Skeletal muscle tissue (tissue), 4 donors: ENCODE data around the gene CBFB. TPM values are rescaled to one million over a fixed set of nuclear protein-coding genes. Genes with fewer than 3 reads are reported as not detected.

Source experiments
- H3K27ac ChIP-seq: one replicate; pipeline ENCODE4 v1.7.0; 2013; ENCODE audit warnings: mild to moderate bottlenecking, low read depth, low read length, inconsistent platforms
- H3K27me3 ChIP-seq, 3 donors: one replicate each; pipeline ENCODE4 v1.7.0; 2013; ENCODE audit warnings: low read length in 3 of 3; ENCODE audit not compliant: control insufficient read depth in 3 of 3, insufficient read depth in 3 of 3
- H3K36me3 ChIP-seq, 3 donors: one replicate each; pipeline ENCODE4 v1.7.0; 2013; ENCODE audit warnings: low read length in 3 of 3; ENCODE audit not compliant: control insufficient read depth in 3 of 3, insufficient read depth in 3 of 3
- H3K4me1 ChIP-seq, 3 donors: one replicate each; pipeline ENCODE4 v1.7.0; 2013; ENCODE audit warnings: low read length in 3 of 3, mild to moderate bottlenecking in 3 of 3; ENCODE audit not compliant: control insufficient read depth in 3 of 3, insufficient read depth in 3 of 3
- H3K4me3 ChIP-seq, 3 donors: one replicate each; pipeline ENCODE4 v1.7.0; 2013; ENCODE audit warnings: low read length in 3 of 3
- H3K9ac ChIP-seq, 3 donors: one replicate each; pipeline ENCODE4 v1.7.0; 2013; ENCODE audit warnings: low read length in 3 of 3, mild to moderate bottlenecking in 3 of 3, moderate library complexity in 2 of 3, low read depth in 1 of 3
- H3K9me3 ChIP-seq, 3 donors: one replicate each; pipeline ENCODE4 v1.7.0; 2013; ENCODE audit warnings: low read length in 3 of 3; ENCODE audit not compliant: control insufficient read depth in 3 of 3
- total RNA-seq: library from RNA; depleted of rRNA; stranded (reverse); fragments of >200 nt; gene quantifications from one replicate; pipeline ENCODE4 v1.2.3, GENCODE V29; 2014
- donor health status: Osteomylitis.

The CBFB gene
- total RNA-seq, 1 donor from 2014 or later, result 33.9 TPM

DNA sequence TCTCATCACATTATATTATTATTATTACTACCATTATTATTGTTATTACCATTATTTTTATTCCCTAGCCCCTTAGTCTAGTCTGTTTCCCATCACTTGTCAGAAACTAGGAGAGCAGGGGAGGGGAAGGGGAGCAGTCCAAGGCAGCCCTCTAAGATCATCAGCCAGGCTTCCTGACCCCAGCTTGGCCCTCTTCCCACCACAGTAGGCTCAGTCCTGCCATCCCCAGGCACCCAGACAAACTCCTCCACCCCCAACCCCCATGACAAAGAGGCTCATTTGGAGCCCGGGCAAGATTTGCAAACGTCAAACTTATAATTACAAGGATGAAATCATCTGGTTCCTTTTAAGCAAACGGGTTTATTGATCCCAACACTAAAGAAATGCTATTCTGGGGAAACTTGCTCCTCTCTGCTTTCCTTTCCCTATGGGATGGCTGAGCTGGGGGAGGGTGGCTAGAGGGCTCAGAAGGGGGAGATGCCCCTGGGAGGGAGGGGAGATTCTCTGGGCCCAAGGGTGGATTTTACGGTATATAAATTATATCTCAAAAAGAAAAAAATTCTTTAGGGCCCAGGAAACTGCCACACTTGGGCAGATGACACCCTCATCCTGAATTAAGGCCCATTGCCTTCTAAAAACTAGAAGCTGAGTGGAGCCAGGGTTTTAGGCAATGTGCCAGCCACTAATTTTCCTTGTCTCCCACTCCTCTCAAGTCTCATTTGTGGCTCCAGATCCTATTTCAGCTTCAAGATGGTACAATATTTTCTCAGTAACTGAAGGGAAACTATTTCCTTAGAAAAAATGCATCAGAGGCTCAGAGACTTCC lies 4.4 kb upstream of the CBFB start:
- H3K4me1 ChIP-seq, result peaks cover 4 to 8% (median 5%) of the 10 kb centered on the region in 3 donors
- no peaks in the 10 kb centered on the region for H3K9me3 ChIP-seq
- H3K4me3 ChIP-seq, result no peak overlapping the region
- H3K27me3 ChIP-seq, result no peaks in the 10 kb centered on the region
- no peak overlapping the region for H3K27ac ChIP-seq
- H3K9ac ChIP-seq, result no peak overlapping the region
- H3K36me3 ChIP-seq, result no peaks in the 10 kb centered on the region

DNA sequence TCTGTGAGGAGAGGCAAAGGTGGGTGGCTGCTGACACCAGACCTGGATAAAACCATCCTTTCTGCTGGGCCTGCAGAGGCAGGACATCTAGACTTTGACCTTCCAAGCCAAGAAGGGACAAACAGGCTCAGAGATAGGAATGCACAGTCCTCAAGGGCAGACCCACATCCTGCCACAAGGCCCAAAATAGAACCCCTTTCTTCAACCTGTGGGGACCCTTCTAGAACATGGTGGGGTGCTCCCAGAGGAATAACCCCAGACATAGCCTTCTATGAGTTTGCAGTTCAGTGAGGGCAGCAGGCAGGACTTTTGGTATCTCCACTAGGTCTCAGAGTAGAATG lies 3.8 kb upstream of the CBFB start:
- Histone ChIP-seq H3K36me3 (no peaks in the 10 kb centered on the region), H3K9me3 (no peaks in the 10 kb centered on the region), H3K4me3 (no peak overlapping the region), H3K4me1 (peaks cover 8 to 12% (median 8%) of the 10 kb centered on the region in 3 donors), H3K27me3 (no peaks in the 10 kb centered on the region), H3K9ac (no peak overlapping the region), H3K27ac (no peak overlapping the region)

DNA sequence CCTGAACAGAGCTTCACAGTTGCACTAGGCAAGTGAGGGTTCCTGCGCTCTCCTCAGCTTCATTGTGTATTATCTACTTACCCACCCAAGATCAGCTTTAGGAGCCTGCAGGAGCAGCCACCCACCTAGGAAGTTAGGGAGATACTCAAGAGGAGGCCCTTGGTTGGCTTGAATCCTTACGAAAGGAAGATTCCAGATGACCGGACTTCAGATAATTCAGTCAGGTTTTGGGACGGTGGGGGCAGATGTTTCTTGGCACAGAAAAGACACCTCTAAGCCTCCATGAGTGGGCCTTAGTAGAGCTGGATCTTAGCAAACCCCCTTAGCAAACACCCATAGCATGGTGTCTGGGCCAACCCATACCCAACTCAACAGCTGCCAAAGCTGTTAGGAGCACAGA lies 2.4 kb upstream of the CBFB start:
- no peaks in the 10 kb centered on the region for H3K9me3 ChIP-seq
- no peaks in the 10 kb centered on the region for H3K36me3 ChIP-seq
- H3K27me3 ChIP-seq, result no peaks in the 10 kb centered on the region
- no peak overlapping the region for H3K4me3 ChIP-seq
- peaks cover 14 to 22% (median 15%) of the 10 kb centered on the region in 3 donors for H3K4me1 ChIP-seq
- H3K27ac ChIP-seq, result no peak overlapping the region
- H3K9ac ChIP-seq, result no peak overlapping the region

DNA sequence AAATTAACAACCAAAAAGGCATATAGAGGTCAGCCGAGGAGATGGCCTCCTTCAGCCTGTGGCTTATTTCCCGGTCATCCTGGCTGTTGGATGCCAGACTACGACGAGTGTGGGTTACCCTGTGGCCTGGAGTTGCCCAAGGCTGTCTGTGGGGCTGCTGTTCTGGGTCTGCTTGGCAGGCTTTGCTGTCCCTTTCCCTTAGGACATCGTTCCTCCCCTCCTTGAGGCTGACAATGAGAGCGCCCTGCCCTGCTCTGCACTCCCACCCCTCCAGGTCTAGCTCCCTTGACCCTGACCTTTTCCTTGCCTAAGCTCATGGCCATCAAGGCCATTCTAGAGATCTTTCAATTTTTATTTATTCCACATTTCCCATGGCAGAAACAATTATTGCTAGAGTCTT lies 1.9 kb upstream of the CBFB start:
- Histone ChIP-seq H3K9me3 (no peaks in the 10 kb centered on the region), H3K4me1 (peaks cover 14 to 24% (median 17%) of the 10 kb centered on the region in 3 donors), H3K27me3 (no peaks in the 10 kb centered on the region), H3K36me3 (peaks cover 0 to 2% (median 0%) of the 10 kb centered on the region in 3 donors), H3K27ac (no peak overlapping the region), H3K4me3 (no peak overlapping the region), H3K9ac (no peak overlapping the region)

DNA sequence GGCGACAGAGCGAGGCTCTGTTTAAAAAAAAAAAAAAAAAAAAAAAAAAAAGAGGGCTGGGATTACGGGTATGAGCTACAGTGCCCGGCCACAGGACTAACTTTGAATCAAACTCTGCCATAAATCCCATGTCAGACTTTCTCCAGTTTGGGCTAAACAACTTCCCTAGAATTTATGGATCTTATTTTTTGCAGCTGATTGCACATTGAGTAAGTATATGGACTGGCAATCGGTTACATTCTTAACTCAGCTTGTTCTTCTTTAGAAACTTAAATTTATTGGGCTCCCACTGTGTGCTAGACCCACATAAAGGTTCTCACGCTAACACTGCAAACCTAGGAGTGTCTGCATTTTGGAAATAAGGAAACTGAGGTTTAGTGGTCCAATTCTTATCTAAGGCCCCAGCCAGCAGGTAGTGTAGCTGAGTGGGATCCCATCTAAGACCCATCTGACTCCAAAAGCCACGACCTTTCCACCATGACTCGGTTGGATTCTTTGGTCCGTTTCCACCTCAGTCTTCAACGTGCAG lies 718 bp upstream of the CBFB start:
- Histone ChIP-seq H3K9me3 (no peaks in the 10 kb centered on the region), H3K4me3 (peak overlapping the region; percentile 79 to 90 (median 89)), H3K36me3 (peaks cover 0 to 2% (median 0%) of the 10 kb centered on the region in 3 donors), H3K27ac (peak overlapping the region; percentile 96), H3K27me3 (no peaks in the 10 kb centered on the region), H3K4me1 (peaks cover 14 to 27% (median 17%) of the 10 kb centered on the region in 3 donors), H3K9ac (peak overlapping the region; percentile 89 to 99 (median 90))

DNA sequence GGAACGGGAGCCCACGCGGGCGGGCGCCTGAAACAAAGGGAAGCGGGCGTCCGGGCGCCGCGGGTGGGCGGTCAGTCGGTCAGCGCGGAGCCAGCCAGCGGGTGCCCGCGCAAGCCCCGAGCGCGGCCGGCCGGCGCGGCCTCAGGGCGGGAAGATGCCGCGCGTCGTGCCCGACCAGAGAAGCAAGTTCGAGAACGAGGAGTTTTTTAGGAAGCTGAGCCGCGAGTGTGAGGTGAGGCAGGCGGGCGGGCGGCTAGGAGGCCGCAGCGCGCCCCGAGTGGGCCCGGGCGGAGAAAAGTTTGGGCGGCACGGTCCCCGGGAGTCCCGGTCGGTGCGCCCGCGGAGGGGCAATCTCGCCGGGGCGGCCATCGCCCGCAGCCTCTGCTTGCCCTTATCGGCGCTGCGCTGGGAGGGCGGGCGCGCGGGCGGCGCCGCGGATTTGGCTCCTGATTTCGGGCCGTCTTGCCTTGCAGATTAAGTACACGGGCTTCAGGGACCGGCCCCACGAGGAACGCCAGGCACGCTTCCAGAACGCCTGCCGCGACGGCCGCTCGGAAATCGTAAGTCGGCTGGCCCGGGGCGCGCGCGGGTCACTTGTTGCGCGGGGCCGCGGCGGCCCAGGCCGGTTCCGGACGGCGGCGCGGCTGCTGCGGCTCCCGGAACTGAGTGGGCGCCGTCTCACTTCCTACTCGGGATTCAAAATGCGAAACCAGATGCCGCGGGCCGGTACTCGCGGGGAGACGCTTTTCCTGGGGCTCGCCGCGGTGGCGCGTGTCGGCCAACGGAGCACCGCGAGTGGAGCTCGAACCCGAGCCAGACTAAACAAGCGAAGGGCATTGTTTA lies 526 bp downstream of the CBFB start:
- peaks cover 15 to 28% (median 18%) of the 10 kb centered on the region in 3 donors for H3K4me1 ChIP-seq
- no peaks in the 10 kb centered on the region for H3K27me3 ChIP-seq
- H3K36me3 ChIP-seq, result peaks cover 0 to 2% (median 0%) of the 10 kb centered on the region in 3 donors
- peak overlapping the region; percentile 73 to 87 (median 79) for H3K4me3 ChIP-seq
- peak overlapping the region; percentile 91 for H3K27ac ChIP-seq
- H3K9ac ChIP-seq, result peak overlapping the region; percentile 84 to 89 (median 89)
- H3K9me3 ChIP-seq, result no peaks in the 10 kb centered on the region

DNA sequence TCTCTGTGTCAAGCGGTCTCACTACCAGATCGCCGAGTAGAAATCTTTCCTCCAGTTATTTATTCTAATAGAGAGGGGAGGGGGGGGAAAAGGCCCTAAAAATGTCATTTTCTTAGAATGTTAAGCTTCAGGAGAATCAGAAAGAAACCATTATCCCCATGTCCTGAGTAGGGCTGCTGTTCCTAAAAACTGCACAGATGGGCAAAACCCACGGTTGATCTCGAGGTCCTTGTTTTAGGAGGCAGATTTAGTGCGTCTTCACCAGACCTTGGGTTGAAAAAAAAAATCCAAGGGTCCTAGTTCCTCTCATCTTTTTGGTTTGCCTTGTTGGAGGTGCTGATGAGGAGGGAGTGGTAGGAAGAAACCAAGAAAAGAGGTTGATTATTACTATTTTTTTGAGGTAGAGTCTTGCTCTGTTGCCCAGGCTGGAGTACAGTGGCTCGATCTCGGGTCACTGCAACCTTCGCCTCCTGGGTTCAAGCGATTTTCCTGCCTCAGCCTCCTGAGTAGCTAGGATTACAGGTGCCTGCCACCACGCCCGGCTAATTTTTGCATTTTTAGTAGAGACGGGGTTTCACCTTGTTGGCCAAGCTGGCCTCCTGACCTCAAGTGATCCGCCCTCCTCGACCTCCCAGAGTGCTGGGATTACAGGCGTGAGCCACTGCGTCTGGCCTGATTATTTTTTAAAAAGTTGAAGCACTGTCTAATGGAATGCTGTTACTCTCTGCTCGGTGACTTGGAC lies 1.4 kb downstream of the CBFB start:
- Histone ChIP-seq H3K9me3 (no peaks in the 10 kb centered on the region), H3K4me3 (peak overlapping the region; percentile 73 to 87 (median 79)), H3K4me1 (peaks cover 18 to 31% (median 20%) of the 10 kb centered on the region in 3 donors), H3K9ac (peak overlapping the region; percentile 84 to 89 (median 89)), H3K36me3 (peaks cover 0 to 2% (median 0%) of the 10 kb centered on the region in 3 donors), H3K27me3 (no peaks in the 10 kb centered on the region), H3K27ac (peak overlapping the region; percentile 91)

DNA sequence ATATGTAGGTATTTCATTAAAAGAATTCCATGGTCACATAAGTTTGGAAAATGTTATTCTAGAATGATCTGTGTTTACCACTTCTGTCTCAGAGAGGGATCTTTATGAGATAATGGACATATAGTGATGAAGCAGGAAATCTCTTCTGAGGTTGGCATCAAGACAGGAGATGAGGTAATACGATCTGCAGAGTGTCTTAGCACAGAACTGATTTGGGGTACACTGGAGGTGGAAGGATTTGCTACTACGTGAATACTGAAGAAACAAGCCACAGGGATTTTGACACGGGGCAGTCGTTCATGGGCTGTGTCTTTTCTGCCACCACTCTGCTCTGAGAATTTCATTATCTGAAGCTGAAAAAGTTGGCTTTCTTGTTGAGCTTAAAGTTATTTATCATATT lies 5.5 kb downstream of the CBFB start:
- Histone ChIP-seq H3K36me3 (peaks cover 0 to 2% (median 0%) of the 10 kb centered on the region in 3 donors), H3K4me1 (peaks cover 14 to 23% (median 15%) of the 10 kb centered on the region in 3 donors), H3K9ac (peak overlapping the region in 1 of 3 donors; percentile 34), H3K27ac (no peak overlapping the region), H3K27me3 (no peaks in the 10 kb centered on the region), H3K9me3 (no peaks in the 10 kb centered on the region), H3K4me3 (no peak overlapping the region)

DNA sequence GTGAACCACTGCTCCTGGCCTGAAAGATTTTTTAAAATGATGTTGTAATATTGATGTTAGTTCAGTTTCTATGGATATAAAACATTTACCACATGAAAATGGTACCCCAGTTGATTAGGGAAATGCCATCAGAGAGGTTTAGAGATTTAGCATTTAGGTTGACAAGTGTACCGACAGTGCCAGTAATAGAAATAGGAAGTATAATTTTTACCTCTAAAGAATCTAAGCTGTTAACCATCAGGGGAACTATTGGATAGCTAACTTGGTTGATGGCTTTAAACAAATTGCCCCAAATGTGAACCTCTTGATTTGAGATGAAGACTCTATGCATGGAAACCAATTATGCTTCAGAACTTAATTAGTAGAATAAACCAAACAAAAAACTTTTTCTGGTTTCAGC lies 6.4 kb downstream of the CBFB start:
- Histone ChIP-seq H3K4me3 (no peak overlapping the region), H3K27ac (no peak overlapping the region), H3K36me3 (peaks cover 0 to 2% (median 2%) of the 10 kb centered on the region in 3 donors), H3K4me1 (peaks cover 9 to 17% (median 10%) of the 10 kb centered on the region in 3 donors), H3K9ac (no peak overlapping the region), H3K27me3 (no peaks in the 10 kb centered on the region), H3K9me3 (no peaks in the 10 kb centered on the region)
